ENCODE data around the gene NAA80. TPM values are rescaled to one million over a fixed set of nuclear protein-coding genes. Genes with fewer than 3 reads are reported as not detected.

Gene NAA80
- total RNA-seq, 2 donors from 2014 or later: 6.7 to 10.0 TPM

DNA sequence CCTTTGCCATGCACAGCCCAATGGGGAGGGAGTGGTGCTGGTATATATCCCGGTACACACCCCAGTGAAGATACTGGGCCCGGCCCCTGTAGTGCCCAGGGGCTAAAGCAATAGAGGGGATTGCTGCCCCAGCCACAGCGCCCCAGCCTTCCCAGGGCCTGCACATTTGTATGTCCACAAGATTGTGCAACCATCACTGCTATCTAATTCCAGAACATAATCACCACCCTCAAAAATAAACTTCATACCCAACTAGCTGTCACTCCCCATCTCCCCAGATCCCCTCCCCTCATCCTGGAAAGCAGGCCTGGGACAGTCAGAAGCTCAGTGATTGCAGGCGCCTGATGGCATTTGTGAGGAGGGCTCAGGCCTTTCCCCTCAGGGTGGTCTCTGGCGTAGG, 49.7 kb downstream of the NAA80 start:
- H3K4me3 ChIP-seq: no peak overlapping the region
- no peak for DNase-seq
- intact Hi-C loops (cut with DNase I): no loop called here
- no peak overlapping the region for H3K9ac ChIP-seq (ENCODE audit: low read depth in 2 of 2, low read length in 2 of 2)
- TF ChIP-seq, protein P1, sequence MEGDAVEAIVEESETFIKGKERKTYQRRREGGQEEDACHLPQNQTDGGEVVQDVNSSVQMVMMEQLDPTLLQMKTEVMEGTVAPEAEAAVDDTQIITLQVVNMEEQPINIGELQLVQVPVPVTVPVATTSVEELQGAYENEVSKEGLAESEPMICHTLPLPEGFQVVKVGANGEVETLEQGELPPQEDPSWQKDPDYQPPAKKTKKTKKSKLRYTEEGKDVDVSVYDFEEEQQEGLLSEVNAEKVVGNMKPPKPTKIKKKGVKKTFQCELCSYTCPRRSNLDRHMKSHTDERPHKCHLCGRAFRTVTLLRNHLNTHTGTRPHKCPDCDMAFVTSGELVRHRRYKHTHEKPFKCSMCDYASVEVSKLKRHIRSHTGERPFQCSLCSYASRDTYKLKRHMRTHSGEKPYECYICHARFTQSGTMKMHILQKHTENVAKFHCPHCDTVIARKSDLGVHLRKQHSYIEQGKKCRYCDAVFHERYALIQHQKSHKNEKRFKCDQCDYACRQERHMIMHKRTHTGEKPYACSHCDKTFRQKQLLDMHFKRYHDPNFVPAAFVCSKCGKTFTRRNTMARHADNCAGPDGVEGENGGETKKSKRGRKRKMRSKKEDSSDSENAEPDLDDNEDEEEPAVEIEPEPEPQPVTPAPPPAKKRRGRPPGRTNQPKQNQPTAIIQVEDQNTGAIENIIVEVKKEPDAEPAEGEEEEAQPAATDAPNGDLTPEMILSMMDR (IDR thresholded peaks at IDR 0.05): no peak
- no peaks in the 10 kb centered on the region for H3K36me3 ChIP-seq
- peaks cover 14% of the 10 kb centered on the region for H3K4me1 ChIP-seq
- no peak overlapping the region for H3K27ac ChIP-seq
- H3K9me3 ChIP-seq: no peaks in the 10 kb centered on the region
- H3K27me3 ChIP-seq: no peaks in the 10 kb centered on the region

- intact Hi-C loops (cut with DNase I): no loop called here
- H3K9me3 ChIP-seq: no peaks in the 10 kb centered on the region
- no peaks in the 10 kb centered on the region for H3K36me3 ChIP-seq
- peak; percentile 69 for DNase-seq
- no peak overlapping the region for H3K4me3 ChIP-seq
- peaks cover 14% of the 10 kb centered on the region for H3K4me1 ChIP-seq
- no peaks in the 10 kb centered on the region for H3K27me3 ChIP-seq
- TF ChIP-seq, protein P1 (IDR thresholded peaks at IDR 0.05): no peak
- peak overlapping the region; percentile 41 to 48 for H3K9ac ChIP-seq (ENCODE audit: low read depth in 2 of 2, low read length in 2 of 2)
- H3K27ac ChIP-seq: peak overlapping the region; percentile 10
Observed at GRCh38 chr3:50248387-50248786, 50.8 kb downstream of the NAA80 start.

DNA sequence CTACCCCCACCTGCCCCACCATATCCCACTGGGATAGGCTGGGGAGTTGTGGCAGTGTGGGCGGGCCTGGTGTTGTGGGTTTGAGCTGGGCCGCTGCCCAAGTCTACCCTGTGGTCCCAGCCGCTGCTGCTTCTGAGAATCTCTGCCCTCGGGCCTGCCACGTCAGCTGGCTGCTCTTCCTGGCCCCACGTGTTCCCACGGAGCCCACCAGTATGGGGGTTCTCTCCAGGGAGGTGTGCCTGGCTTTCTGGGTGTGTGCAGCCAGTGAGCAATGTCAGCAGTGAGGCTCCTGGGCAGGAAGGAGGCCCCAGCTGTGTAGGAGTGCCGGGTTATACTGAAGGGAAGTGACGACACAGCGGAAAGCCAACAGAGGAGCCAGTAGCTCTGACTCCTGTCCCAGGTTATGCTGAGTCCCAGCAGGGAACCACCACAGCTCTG, 52.7 kb downstream of the NAA80 start:
- Histone ChIP-seq H3K27me3 (no peaks in the 10 kb centered on the region), H3K9me3 (no peaks in the 10 kb centered on the region), H3K36me3 (no peaks in the 10 kb centered on the region), H3K9ac (ENCODE audit: low read depth in 2 of 2, low read length in 2 of 2) (peak overlapping the region; percentile 48 to 74), H3K27ac (peak overlapping the region; percentile 69), H3K4me1 (peaks cover 14% of the 10 kb centered on the region), H3K4me3 (peak overlapping the region; percentile 43)
- DNase-seq: peak; percentile 53
- TF ChIP-seq, protein P1 (IDR thresholded peaks at IDR 0.05): peak; percentile 50
- intact Hi-C loops (cut with DNase I): loop anchor here (1.0 kb wide), 1 partner anchor 20 kb away; no protein-coding TSS in a partner anchor

Other genes with a start within 250 kb of the NAA80 start
- gene RBM5, start 210.5 kb downstream of the NAA80 start, total RNA-seq: 100 to 1,000 TPM; 104 to 114 TPM
- gene SEMA3F, start 144.1 kb downstream of the NAA80 start, total RNA-seq: 10 to 100 TPM; 14.7 to 24.0 TPM
- not detected for gene GNAT1, start 107.8 kb downstream of the NAA80 start, total RNA-seq
- gene SLC38A3, start 94.1 kb downstream of the NAA80 start, total RNA-seq: under 1 TPM; 0.24 to 0.40 TPM
- 10 to 100 TPM; 48.7 to 77.4 TPM for gene GNAI2, start 63.2 kb downstream of the NAA80 start, total RNA-seq
- 10 to 100 TPM; 51.6 to 57.0 TPM for gene SEMA3B, start 30.3 kb downstream of the NAA80 start, total RNA-seq
- gene LSMEM2, start 20.3 kb downstream of the NAA80 start, total RNA-seq: not detected
- gene IFRD2, start 7.0 kb downstream of the NAA80 start, total RNA-seq: 100 to 1,000 TPM in 1 of 2 donors, 10 to 100 TPM in 1; 52.8 to 129 TPM
- 1 to 10 TPM; 2.5 to 4.2 TPM for gene HYAL3, start within 50 bp of the NAA80 start, total RNA-seq
- gene HYAL1, start 4.2 kb upstream of the NAA80 start, total RNA-seq: 10 to 100 TPM in 1 of 2 donors, 1 to 10 TPM in 1; 9.0 to 15.2 TPM
- 10 to 100 TPM; 31.3 to 37.1 TPM for gene HYAL2, start 23.3 kb upstream of the NAA80 start, total RNA-seq
- gene TUSC2, start 28.8 kb upstream of the NAA80 start, total RNA-seq: 10 to 100 TPM; 26.1 to 39.5 TPM
- gene RASSF1, start 41.4 kb upstream of the NAA80 start, total RNA-seq: 10 to 100 TPM; 20.6 to 28.2 TPM
- 1 to 10 TPM in 1 of 2 donors, under 1 TPM in 1; 0.37 to 1.5 TPM for gene ZMYND10, start 46.3 kb upstream of the NAA80 start, total RNA-seq
- 10 to 100 TPM; 23.2 to 29.6 TPM for gene NPRL2, start 51.4 kb upstream of the NAA80 start, total RNA-seq
- gene CYB561D2, start 51.5 kb upstream of the NAA80 start, total RNA-seq: 10 to 100 TPM; 30.9 to 46.2 TPM
- gene TMEM115, start 60.1 kb upstream of the NAA80 start, total RNA-seq: 10 to 100 TPM; 42.1 to 45.0 TPM
- gene CACNA2D2, start 204.2 kb upstream of the NAA80 start, total RNA-seq: 1 to 10 TPM; 2.4 to 3.3 TPM